22Rv1 (cell line): ENCODE data around the gene PTS.

Experiments
- CTCF ChIP-seq: fragments of 450-650 bp; IDR thresholded peaks from 2 replicates; pipeline ENCODE4 v1.5.1; 2017; ENCODE audit warnings: mild to moderate bottlenecking
- ZFX ChIP-seq: fragments of 450-650 bp; IDR thresholded peaks from 2 replicates; pipeline ENCODE4 v1.6.1; 2017; ENCODE audit warnings: antibody characterized with exemption, borderline replicate concordance

GRCh38 chr11:112223754-112224532 is 2.3 kb upstream of the PTS start:
- TF ChIP-seq CTCF: no peak
- TF ChIP-seq ZFX: no peak
